NCI-H1930 (cell line): ENCODE results near the gene AFMID.
A peak's percentile ranks its signal among the peaks of the same experiment; 100 is the strongest.
"Not testable (repeated sequence)": the region's sequence is repeated elsewhere in the genome, so short reads cannot be mapped to it uniquely, and the experiment has no call there.

ENCODE experiments used
- DNase-seq, 2 experiments: peaks; one replicate each; lab custom pipeline; 2025; lab: John Stamatoyannopoulos, UW

Gene AFMID

GRCh38 chr17:78223765-78224164 lies 36.6 kb downstream of the AFMID start:
- no peak for DNase-seq

GRCh38 chr17:78224231-78225087 lies 37.3 kb downstream of the AFMID start:
- no peak for DNase-seq

DNA sequence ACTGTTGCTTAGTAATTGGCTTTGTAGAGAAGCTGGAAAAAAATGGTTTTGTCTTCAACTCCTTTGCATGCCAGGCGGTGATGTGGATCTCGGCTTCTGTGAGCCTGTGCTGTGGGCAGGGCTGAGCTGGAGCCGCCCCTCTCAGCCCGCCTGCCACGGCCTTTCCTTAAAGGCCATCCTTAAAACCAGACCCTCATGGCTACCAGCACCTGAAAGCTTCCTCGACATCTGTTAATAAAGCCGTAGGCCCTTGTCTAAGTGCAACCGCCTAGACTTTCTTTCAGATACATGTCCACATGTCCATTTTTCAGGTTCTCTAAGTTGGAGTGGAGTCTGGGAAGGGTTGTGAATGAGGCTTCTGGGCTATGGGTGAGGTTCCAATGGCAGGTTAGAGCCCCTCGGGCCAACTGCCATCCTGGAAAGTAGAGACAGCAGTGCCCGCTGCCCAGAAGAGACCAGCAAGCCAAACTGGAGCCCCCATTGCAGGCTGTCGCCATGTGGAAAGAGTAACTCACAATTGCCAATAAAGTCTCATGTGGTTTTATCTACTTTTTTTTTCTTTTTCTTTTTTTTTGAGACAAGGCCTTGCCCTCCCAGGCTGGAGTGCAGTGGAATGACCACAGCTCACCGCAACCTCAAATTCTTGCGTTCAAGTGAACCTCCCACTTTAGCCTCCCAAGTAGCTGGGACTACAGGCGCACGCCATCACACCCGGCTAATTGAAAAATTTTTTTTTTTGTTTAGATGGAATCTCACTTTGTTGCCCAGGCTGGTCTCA lies 38.1 kb downstream of the AFMID start:
- no peak for DNase-seq

- DNase-seq, result no peak
Observed at GRCh38 chr17:78226055-78226758, 39.0 kb downstream of the AFMID start.

DNA sequence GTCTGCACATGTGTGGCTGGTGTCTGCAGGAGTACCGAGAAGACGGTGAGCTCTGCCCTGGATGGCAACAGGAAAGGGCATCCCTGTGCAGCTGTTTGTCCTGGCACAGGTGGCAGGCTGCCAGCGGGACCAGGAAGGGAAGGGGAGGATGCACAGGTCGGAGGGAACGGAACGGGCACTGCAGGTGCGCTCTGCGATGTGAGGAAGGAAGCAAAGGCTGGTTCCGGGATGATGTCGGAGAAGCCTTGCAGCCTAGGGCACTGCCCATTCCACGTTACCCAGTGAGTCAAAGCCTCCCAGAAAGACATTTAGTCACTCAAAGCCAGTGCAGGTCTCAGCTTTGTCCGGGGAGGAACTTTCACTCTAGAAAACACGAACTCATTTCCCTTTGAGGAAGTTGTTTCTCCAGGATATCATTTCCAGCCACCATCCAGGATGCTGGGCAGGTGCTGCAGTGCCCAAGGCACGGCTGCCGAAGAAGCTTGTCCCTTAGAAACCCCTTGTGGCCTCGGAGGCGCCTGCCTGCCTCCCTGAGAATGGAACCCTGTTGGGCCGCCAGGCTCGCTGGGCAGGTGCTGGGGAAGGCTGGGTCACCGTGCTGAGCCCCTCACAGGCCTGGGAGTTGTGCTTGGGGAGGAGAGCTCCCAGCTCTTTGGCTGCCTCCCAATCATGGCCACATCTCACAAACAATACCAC lies 39.7 kb downstream of the AFMID start:
- DNase-seq, result no peak

- DNase-seq, result no peak
Observed at GRCh38 chr17:78227455-78227916, 40.3 kb downstream of the AFMID start.

DNA sequence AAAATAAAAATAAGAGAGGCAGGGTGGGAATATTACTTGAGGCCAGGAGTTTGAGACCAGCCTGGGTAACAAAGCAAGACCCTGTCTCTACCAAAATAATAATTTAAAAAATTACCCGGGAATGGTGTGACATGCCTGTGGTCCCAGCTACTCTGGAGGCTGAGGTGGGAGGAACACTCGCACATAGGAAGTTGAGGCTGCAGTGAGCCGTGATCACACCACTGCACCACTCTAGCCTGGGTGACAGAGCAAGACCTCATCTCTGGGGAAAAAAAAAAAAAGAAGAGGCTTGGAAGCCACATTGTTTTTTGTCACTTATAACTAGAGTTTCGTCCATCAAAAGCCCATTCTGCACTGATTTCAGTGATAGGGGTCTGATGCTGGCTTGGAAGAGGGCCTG lies 41.0 kb downstream of the AFMID start:
- no peak for DNase-seq

DNA sequence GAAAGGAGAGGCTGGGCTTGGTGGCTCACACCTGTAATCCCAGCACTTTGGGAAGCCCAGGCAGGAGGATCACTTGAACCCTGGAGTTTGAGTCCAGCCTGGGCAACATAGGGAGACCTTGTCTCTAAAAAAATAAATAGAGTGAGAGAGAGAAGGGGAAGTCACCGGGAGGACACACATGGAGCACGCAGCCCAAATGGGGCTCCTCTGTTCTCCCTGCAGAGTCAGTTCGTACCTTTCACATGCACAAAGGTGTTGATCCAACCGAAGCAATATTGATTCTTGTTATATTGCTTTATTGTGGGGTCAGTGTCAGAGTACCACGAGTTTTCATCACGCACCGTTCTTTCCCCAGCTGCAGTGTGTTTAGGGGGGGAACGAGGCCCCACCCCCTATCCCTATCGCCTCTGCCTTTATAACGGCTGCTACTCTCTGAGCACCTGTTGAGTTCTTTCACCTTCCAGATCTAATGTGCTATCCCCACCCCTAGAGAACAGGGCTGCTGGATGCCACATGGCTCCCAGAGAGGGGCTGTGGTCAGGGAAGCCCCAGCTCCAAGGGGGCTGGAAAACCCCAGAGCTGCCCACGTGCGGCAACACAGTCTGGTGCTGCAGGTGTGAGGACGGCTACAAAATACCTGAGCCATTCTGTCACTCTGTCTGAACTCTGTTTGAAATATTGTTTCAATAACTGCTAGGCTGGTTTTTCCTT lies 43.2 kb downstream of the AFMID start:
- DNase-seq, result no peak

GRCh38 chr17:78230996-78231935 lies 44.1 kb downstream of the AFMID start, which contains the start of gene TMEM235:
TMEM235 (plus strand) TSS chr17:78231631; CDS start chr17:78232024, 393 bp downstream.
- DNase-seq, result no peak

- DNase-seq, result peak; percentile 29 to 44
Observed at GRCh38 chr17:78231991-78232858, 45.1 kb downstream of the AFMID start.

DNA sequence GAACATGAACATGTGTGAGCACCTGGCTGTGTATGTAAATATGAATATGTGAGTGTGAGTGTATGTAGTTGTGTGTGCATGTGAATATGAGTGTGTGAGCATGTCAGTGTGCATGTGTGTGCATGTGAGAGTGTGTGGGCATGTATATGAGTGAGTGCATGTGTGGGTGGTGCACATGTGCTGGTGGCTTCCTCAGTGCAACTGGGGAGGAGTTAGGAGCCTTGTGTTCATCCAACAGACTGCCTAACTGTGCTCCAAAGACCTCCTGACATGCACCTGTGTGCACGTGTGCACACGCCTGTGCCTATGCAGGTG lies 45.7 kb downstream of the AFMID start:
- DNase-seq, result no peak

DNA sequence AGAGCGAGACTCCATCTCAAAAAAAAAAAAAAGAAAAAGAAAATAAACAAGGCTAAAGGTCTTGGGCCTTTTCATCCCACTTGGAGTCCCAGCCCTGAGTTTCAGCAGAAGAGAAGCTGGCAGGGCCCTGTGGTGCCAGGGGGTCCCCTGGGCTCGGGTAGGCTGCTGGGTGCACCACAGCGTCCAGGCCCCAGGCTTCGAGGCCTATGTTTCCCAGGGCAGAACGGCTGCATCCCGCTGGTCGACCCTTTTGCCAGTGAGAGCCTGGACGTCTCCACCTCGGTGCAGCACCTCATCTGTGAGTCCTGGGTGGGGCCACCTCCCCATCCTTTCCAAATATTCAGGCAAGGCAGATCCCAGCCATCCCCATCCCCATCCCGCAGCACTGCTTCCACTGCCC lies 46.5 kb downstream of the AFMID start:
- no peak for DNase-seq

- DNase-seq, result no peak
Observed at GRCh38 chr17:78234261-78234865, 47.2 kb downstream of the AFMID start.

GRCh38 chr17:78235022-78235421 lies 47.9 kb downstream of the AFMID start:
- not testable (repeated sequence) for DNase-seq

DNA sequence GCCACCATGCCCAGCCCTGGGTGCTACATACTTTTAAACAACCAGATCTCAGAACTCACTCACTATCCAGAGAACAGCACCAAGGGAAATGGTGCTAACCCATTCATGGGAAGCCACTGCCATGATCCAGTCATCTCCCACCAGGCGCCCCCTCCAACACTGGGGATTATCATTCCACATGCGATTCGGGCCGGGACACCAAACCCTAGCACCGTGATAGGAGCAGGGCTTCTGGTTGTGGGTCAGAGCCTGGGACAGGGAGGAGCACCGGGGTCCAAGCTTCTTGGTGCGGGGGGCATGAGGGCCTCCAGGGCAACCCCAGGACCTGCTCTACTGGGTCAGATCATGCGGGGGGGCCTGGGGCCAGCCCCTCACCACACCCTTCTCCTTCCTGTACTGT lies 48.7 kb downstream of the AFMID start:
- DNase-seq, result no peak

GRCh38 chr17:78236362-78237127 lies 49.4 kb downstream of the AFMID start:
- DNase-seq, result no peak

DNA sequence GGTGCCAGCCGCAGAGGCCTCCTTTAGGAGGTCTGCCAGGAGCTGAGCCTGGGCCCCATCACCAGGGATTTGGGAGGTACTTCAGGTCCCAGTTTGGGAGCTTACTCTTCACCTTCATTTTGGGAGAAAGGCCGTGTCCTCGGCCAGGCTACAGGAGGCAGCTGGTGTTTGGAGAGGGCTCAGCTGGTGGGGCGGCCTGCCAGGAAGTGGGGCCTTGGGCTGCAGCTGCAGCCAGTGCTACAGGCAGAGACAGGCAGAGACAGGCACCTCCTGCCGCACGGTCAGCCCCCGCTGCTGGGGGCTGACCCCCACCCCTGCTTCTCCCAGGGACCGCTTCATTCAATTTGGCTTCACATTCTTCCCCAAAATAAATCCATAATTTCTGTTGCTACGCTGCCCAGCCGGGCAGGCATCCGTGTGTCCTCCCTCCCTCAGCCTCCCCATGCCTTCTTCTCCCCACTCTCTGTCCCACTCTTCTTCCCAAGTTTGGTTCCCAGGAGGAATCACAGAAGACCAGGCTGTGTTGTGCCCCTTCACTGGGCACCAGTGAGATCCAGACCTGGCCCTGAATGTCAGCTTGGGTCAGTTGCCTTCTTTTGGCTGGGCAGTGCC lies 50.3 kb downstream of the AFMID start:
- no peak for DNase-seq
